GM19455 (cell line): Measurements from ENCODE around the gene KAZN.

Experiments used
- ATAC-seq: cut with Tn5 transposase; IDR thresholded peaks from one replicate; pipeline ENCODE4 v1.9.1; 2021; ENCODE audit not compliant: unreplicated experiment

Gene KAZN

GRCh38 chr1:14705824-14706223 is 107.3 kb downstream of the KAZN start:
- ATAC-seq, result no peak

DNA sequence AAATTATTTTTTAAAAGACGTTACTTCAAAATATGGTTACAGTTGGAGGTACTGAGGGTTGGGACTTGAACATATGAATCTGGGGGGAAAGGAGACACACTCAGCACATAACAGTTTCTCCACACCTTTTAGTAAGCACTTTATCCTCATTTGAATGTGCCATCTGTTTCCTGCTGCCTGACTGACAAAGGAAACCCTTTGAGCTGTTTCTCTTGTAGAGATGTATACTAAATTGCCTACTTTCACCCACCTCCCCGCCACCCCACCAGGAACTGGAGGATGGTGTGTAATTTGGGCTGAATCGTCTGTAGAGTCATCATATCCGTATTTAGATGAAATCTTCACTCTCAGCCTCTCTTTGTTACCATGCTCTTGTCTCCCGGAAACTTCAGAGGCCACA is 108.1 kb downstream of the KAZN start:
- ATAC-seq, result no peak

- no peak for ATAC-seq
These were observed 109.3 kb downstream of the KAZN start for GRCh38 chr1:14707531-14708445.

- no peak for ATAC-seq
These were observed 111.8 kb downstream of the KAZN start for GRCh38 chr1:14710331-14710730.

DNA sequence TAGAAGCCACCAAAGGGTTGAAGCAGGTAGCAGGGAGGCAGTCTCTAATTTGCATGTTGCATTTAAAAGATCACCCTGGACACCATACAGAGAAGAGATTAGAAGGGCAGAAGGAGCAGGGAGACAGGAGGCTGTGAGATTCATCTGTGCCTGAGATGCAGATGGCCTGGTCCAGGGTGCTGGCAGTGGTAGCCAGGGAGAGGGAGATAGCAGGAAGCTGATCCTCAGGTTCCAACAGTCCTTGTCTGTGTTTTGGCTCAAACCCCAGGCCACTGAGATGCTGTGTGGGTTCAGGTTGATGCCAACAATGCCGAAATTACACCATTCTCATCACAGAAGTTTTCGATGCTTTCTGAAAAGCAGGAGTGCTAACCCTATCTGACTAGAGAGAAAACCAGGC is 113.7 kb downstream of the KAZN start:
- no peak for ATAC-seq

GRCh38 chr1:14713077-14713476 is 114.6 kb downstream of the KAZN start:
- no peak for ATAC-seq

DNA sequence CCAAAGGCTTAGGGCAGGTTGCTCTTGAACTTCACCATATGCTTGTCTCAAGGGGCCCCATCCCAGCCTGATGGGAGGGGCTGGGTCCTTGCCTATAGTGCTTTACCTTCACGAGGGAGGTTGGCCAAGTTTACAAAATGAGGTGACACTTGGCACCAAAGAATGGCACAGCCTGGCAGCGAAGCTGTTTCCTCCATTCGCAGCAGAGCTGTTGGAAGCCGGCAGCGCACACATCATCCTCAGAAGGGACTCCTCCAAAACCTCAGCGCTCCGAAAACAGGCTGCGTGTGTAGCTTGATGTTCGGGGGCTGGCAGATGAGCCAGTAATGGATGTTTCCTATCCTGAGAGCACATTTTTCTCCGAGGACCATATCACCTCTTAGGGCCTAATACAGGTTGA is 116.8 kb downstream of the KAZN start:
- ATAC-seq, result no peak

DNA sequence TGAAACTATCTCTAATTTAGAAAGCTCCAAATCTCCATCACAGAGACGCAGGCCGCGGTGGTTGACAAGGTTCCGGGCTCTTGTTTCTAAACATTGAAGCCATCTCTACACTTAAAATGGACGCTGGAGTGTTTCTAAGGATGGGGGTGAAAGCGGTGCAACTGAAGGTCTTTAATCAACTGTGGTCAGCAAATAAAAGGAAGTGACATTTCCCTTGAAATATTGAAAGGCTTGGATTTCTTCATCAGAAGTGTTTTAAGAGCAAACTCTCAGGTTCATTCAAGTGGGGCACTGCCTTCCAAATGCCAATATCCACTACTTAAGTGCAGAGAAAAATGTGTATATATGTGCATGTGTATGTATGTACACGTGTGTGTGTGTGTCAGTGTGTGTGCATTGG is 117.3 kb downstream of the KAZN start:
- ATAC-seq, result no peak

DNA sequence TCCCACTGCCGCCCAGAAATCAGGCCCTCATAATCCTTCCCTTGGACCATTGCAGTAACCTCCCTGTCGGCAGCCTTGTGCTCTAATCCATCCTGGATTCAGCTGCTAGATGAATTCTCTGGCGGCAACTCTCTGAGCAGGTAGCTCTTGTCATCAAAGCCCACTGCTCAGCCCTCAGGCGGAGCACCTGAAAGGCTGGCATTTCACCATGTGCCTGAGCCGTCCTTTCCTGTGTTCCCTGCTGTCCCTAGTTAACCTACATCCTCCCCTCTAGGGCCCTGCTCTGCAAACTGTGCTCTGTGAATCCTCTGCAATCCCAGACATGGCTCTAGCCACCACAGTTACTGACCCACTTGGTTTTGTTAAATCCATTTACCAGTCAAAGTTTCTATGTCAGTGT is 118.0 kb downstream of the KAZN start:
- ATAC-seq, result no peak

GRCh38 chr1:14718476-14718875 is 120.0 kb downstream of the KAZN start:
- ATAC-seq, result no peak

- ATAC-seq, result no peak
These were observed 124.9 kb downstream of the KAZN start for GRCh38 chr1:14723401-14723800.

DNA sequence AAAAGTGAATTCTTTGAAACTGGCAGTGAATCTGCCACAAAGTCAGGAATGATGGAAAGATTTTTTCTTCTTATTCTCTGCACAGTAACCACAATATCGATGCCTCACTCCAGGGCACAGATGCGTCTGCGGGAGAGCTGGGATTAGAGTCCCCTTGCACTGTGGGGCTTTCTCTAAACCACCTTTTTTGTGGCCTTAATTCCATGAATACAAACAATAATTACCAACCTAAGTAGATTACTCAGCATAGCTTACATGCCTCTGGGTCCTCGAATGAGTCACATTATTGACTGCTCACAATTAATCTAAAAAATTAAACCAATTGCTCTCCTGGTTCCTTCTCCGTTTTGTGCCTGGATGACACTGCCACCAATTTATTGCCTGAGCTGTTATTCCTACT is 125.8 kb downstream of the KAZN start:
- no peak for ATAC-seq

DNA sequence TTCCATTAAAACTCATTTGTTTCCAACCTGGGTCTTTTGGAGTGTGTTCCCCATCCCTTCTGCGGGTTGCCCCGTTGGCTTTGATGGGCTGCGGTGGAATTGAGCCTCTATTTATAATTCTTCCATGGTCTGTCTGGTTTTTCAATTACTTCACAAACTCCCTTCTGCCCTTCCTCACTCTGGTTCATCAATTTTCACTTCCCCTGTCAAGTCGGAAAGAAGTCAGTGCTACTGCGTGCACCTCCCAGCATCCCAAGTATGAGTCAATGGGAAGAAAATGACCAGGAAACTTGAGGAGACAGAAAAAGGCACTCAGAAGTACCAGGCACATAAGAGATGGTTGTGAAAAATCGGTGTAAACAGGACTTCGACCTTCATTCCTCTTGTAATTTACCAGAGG is 126.2 kb downstream of the KAZN start:
- no peak for ATAC-seq

DNA sequence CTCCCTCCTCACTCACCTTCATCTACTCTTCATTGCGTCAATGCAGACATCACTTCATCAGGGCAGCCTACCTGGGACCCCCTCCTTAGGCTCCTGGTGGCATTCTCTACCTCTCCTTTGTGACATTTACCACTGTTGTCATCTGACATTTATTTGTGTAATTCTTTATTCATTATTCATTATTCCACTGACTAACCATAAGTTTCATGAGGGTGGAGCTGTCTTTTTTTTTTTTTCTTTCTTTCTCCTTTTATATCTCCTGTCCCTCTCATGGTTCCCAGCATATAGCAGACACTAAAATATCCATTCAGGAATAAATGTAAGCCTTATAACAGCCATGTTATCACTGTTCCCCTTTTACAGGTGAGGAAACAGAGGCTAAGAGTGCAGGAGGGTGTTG is 126.8 kb downstream of the KAZN start:
- no peak for ATAC-seq

DNA sequence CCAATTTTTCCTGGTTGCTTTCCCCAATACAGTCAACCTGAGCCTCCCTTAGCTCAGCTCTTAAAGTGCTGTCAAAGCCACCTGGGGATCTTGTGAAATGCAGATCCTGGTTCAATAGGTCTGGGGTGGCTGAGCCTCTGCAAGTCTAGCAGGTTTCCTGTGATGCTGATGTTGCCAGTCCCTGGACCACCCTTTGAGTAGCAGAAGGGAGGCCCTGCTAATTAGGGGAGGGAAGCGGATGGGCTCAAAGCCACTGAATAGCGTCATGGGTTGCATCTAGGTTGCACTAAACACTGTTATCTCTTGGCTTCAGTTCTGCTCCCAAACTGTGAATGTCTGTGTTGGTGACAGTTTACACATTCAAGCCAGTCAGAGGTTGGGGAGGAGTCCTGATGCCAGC is 127.2 kb downstream of the KAZN start:
- no peak for ATAC-seq

DNA sequence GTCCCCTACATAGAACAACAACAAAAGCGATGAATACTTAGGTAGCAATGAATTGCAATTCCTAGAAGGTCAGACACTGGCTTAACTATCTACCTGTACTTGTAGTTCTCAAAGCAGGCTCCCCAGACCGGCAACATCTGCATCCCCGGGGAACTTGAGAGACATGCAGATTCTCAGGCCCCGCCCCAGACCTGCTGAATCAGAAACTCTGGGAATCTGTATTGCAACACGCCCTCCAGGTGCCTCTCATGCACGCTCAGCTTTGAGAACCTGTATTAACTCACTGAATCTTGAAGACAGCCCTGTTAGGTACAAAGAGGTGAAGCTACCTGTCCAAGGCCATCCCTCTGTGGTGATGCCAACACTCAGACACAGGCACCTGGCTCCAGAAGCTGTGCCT is 128.1 kb downstream of the KAZN start:
- ATAC-seq, result no peak

GRCh38 chr1:14728516-14728915 is 130.0 kb downstream of the KAZN start:
- no peak for ATAC-seq

DNA sequence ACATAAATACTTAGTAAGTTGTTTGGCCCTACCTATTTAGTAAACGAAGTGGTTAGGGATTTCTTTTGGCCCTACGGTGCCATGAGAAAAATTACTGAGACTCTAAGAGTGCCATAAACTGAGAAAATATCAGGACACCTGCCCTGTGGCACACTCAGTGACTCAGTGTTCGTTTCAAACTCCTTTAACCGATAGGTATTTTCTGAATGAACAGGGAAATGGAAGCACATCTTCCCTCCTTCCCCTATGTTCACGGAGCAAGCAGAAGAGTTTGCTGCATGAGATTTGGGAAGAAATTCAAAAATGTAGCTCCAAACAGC is 134.2 kb downstream of the KAZN start:
- no peak for ATAC-seq

- ATAC-seq, result no peak
These were observed 134.7 kb downstream of the KAZN start for GRCh38 chr1:14733048-14733778.

GRCh38 chr1:14733779-14734140 is 135.3 kb downstream of the KAZN start:
- ATAC-seq, result no peak

GRCh38 chr1:14735841-14736240 is 137.4 kb downstream of the KAZN start:
- ATAC-seq, result no peak

GRCh38 chr1:14737561-14738094 is 139.1 kb downstream of the KAZN start:
- ATAC-seq, result no peak
